Measurements from ENCODE around the gene MCTP1. TPM values are rescaled to one million over a fixed set of nuclear protein-coding genes. Genes with fewer than 3 reads are reported as not detected.

The MCTP1 gene
- total and polyA plus RNA-seq, 2 of the 8 experiments (the other 6 are each of a cell fraction or from before 2014, with no cell fraction given): 0.56 to 3.4 TPM

DNA sequence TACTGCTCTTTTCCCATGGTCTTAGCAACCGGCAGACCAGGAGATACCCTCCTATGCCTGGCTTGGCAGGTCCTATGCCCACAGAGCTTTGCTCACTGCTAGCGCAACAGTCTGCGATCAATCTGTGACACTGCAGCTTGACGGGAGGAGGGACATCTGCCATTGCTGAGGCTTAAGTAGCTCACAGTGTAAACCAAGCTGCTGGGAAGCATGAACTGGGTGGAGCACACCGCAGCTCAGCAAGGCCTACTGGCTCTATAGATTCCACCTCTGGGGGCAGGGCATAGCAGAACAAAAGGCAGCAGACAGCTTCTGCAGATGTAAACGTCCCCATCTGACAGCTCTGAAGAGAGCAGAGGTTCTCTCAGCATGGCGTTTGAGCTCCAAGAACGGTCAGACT, 40.4 kb downstream of the MCTP1 start:
- Histone ChIP-seq H3K27ac (ENCODE audit: low read depth, low read length) (no peak overlapping the region), H4K8ac (ENCODE audit: extremely low read depth, insufficient read depth, low read length) (no peak overlapping the region), H3K36me3 (ENCODE audit: control insufficient read depth in 2 of 4, insufficient read depth in 4 of 4, low read length in 3 of 4) (no peaks in the 10 kb centered on the region), H2BK15ac (ENCODE audit: low read length) (no peak overlapping the region), H4K20me1 (replicated peaks in 1 of 2; ENCODE audit: control insufficient read depth in 1 of 2, insufficient read depth in 2 of 2, low read length in 2 of 2) (no peaks in the 10 kb centered on the region), H3K79me1 (ENCODE audit: low read depth, low read length) (no peaks in the 10 kb centered on the region), H3K27me3 (replicated peaks in 1 of 4; ENCODE audit: control insufficient read depth in 3 of 4, extremely low read depth in 1 of 4, insufficient read depth in 3 of 4, low read length in 3 of 4) (no peaks in the 10 kb centered on the region), H3K4ac (replicated peaks; ENCODE audit: insufficient read length, low read depth, low read length) (no peak overlapping the region), H3K79me2 (ENCODE audit: control insufficient read depth in 1 of 2, insufficient read depth in 2 of 2, low read length in 2 of 2) (no peaks in the 10 kb centered on the region), H2BK20ac (ENCODE audit: low read length) (no peak overlapping the region), H3K4me1 (replicated peaks in 1 of 4; ENCODE audit: control insufficient read depth in 3 of 4, insufficient read depth in 4 of 4, low read length in 3 of 4) (no peaks in the 10 kb centered on the region), H2BK120ac (replicated peaks; ENCODE audit: low read depth, low read length) (no peak overlapping the region), H3K4me2 (ENCODE audit: insufficient read depth in 1 of 2, low read depth in 2 of 2, low read length in 2 of 2) (no peak overlapping the region), H3K9ac (replicated peaks in 1 of 4; ENCODE audit: extremely low read depth in 1 of 4, low read depth in 3 of 4, low read length in 3 of 4) (no peak overlapping the region), H4K5ac (ENCODE audit: insufficient read length, low read depth, low read length) (no peak overlapping the region), H3K9me3 (ENCODE audit: insufficient read depth in 2 of 2, low read depth in 1 of 2, low read length in 1 of 2) (no peaks in the 10 kb centered on the region), H2BK12ac (ENCODE audit: low read depth, low read length) (no peak overlapping the region), H3K23ac (ENCODE audit: insufficient read length) (no peak overlapping the region), H4K91ac (replicated peaks; ENCODE audit: insufficient read length, low read length) (no peak overlapping the region), H3K18ac (ENCODE audit: extremely low read depth, low read length) (no peak overlapping the region), H3K4me3 (ENCODE audit: extremely low read depth in 1 of 4, insufficient read depth in 2 of 4, low read depth in 3 of 4, low read length in 4 of 4) (no peak overlapping the region), H3K14ac (ENCODE audit: insufficient read length) (no peak overlapping the region), H3K56ac (replicated peaks; ENCODE audit: insufficient read length, low read depth, low read length) (no peak overlapping the region), H2AFZ (ENCODE audit: low read length) (no peak overlapping the region), H2BK5ac (ENCODE audit: low read depth, low read length) (no peak overlapping the region), H3K23me2 (ENCODE audit: low read depth, low read length) (no peaks in the 10 kb centered on the region), H2AK5ac (ENCODE audit: low read depth, low read length) (no peak overlapping the region)
- FAIRE-seq (no peak), DNase-seq (ENCODE audit: low read depth in 1 of 2, low spot score in 2 of 2) (no peak)
- CTCF ChIA-PET (ENCODE audit: partially characterized antibody): interaction anchor here (0.6 to 0.9 kb wide), 2 partner anchors 15 to 64 kb away, joined by 3 read pairs; no protein-coding TSS in a partner anchor
- no peak for TF ChIP-seq RXRA (IDR thresholded peaks at IDR 0.05; ENCODE audit: insufficient read depth, low read depth, low read length)
- POLR2A ChIA-PET (ENCODE audit: partially characterized antibody): no interaction called here
- 84% methylated on average over 8 of the region's 8 CpGs; no CpG with 5 or more reads in 1 of the 2 experiments for WGBS, 2 experiments (ENCODE audit: extremely low coverage in 1 of 2, insufficient coverage in 1 of 2, insufficient read length in 1 of 2, insufficient replicate concordance in 2 of 2, low coverage in 1 of 2, low lambda C conversion rate in 2 of 2, missing lambda C conversion rate in 1 of 2)

All from H1 (cell line).